Hematopoietic multipotent progenitor cell treated with erythropoietin and hydrocortisone succinate and interleukin-3 and kit ligand, for 6 days (in vitro differentiated cells): ENCODE data around the gene AQP2.

Experiments
- DNase-seq: peaks from one replicate; pipeline ENCODE4 v3.0.0-alpha.2; 2015

The AQP2 gene

DNA sequence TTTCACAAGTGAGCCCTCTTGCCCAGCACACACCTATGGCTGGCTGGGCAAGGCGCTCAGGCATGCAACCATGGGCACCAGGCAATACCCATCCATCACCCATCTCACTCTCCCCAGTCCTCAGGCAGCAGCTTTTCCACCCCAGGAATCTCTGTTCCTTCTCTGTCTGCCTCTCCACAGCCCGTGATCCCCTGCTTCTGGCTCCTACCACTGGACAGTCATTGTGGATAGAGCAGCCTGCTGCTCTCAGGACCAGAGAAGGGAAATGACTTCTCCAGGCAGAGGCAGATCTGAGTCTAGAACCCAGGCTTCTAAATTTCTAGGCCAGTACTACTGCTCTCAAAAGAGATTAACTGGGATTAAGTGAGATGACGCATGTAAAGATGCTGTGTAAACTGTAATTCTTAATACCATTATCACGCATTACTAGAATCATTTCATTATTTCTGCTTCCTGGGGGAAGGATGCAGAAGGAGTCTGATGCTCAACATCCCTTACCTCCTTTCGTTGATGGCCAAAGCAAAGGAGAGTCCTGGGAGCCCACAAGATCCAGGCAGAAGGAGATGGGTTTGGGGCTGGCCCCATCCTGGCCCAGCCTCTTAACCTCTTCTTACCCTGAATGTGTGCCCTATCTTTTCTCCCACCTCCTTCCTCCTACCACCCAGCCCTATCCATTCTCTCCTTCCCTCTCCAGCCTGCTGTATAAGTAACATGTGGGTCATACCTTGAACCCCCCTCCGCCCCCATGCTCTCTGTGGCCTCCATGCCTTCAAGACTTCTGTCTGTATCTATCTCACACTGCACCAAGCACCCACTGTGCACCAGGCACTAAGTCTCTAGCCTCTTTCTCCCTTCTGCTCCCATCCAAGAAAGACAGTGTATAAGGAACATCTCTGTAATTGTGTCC lies 6.4 kb downstream of the AQP2 start:
- no peak for DNase-seq

DNA sequence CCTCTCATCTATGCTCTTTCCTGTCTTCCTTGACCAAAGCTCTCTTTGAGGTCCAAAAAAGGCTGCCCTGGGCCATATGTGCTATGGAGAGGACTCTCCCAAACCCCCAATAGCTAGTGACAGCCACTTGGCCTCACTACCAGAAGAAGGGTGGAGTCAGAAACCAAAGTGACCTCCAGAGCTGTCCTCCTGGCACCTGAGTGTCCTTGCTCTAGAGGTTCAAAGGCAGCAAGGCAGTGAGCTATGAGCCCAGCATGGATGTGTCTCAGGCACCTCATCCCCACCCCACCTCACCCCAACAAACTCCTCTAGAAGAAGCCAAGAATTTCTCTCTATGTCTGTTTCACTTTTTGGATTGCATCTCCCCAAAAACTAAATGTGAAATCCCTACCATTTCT lies 7.0 kb downstream of the AQP2 start:
- no peak for DNase-seq

DNA sequence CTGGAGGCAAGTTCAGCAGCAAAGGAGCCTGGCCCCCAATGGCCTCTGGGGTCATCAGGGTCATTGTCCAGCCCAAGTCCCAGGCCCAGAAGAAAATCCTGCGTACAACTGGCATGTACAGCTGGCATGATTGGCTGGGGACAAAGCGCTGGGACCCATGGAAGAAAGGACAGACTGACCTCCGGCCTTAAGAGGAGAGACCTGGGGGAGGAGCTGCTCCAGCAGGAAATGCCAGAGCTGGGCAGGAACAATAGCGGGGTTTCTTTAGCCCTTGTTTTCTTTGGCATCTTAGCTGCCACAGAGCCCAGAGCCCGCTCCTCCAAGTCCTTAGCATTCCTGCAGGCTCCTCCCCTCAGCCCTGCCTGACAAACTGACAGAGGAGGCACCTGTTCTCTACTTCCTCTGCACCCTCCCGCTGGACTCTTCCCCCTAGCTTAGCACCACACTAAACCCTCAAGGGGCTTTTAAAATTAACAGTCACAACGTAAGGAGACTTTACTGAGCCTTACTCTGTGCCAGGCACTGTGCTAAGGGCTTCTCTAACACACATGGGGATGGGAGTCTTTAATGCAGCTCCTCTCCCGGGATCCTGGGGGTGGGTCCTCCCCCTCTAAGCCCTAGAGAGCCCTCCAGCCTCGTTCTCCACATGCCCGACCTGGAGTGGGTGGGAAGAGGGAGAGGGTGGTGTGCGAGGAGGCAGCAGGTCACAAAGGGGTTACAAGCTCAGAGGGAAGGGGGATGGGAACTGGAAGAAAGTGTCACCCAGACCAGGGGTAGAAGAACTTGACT lies 9.3 kb downstream of the AQP2 start:
- DNase-seq = no peak

DNA sequence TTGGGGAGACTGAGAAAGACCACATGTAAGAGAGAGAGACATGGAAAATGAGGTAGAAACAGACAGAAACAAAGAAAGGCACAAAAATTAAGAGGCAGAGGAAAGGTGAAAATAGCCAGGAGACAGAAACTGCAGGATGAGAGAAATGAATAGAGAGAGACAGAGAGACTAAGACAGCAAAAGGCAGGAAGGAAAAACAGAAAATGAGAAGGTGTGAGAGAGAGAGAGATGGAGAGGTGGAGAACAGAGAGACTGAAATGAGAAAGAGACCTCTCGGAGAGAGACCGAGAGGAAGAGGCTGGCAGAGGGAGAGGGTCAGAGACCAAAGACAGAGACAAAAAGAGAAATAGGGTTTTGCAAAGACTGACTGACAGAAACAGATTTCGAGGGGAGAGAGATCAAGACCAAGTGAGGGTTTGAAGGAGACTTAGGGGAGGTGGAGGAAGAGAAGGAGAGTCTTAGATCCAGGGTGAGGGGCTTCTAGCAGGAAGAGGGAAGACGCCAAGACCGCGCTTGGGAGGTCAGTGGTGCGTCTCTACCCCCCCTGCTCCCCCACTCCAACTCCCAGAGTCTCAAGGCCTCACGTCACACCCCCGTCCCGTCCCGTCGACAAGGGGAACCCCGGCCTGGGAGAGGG lies 10.1 kb downstream of the AQP2 start:
- no peak for DNase-seq

DNA sequence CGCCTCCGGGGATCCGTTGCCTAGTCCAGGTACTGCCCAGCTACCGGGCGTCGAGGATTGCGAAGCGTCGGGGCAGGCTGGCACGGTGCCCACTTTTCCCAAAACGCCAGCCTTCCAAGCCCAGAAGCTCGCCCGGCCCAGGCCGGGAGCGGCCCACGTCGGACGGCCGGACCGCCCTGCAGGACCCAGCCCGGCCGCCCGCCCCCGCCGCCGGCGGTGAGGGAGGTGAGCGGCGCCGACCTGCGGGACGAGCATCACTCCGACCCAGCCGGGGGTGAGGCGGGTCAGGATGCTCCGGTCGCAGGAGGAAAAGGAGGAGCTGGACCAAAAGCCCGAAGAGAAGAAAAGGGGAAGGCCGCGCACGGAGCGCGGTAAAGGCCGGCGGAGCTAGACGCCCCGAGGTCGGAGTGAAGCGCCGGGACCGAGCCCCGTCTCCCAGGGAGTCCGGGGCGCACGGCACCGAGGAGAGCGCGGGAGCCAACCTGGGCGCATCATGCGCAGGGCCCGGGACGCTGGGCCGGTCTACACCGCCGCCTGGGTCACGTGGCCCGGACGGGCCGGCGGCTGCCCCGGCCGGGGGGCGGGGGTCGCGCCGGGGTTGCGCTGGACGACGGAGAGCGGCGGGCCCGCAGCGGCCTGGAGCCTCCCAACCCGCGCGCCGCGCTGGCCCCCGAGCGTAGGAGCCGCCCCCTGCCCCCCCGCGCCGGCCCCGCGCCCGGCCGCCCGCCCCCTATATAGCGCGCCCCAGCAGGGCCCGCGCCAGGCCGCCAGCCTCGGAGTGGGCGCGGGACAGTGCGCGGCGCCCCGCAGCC lies 10.8 kb downstream of the AQP2 start, which contains the start of gene AQP5:
Gene AQP5 (plus strand): TSS at position 762 of the 812 bp plus-strand sequence. CDS start 146 bp downstream, outside the sequence.
- peak; percentile 25 for DNase-seq

DNA sequence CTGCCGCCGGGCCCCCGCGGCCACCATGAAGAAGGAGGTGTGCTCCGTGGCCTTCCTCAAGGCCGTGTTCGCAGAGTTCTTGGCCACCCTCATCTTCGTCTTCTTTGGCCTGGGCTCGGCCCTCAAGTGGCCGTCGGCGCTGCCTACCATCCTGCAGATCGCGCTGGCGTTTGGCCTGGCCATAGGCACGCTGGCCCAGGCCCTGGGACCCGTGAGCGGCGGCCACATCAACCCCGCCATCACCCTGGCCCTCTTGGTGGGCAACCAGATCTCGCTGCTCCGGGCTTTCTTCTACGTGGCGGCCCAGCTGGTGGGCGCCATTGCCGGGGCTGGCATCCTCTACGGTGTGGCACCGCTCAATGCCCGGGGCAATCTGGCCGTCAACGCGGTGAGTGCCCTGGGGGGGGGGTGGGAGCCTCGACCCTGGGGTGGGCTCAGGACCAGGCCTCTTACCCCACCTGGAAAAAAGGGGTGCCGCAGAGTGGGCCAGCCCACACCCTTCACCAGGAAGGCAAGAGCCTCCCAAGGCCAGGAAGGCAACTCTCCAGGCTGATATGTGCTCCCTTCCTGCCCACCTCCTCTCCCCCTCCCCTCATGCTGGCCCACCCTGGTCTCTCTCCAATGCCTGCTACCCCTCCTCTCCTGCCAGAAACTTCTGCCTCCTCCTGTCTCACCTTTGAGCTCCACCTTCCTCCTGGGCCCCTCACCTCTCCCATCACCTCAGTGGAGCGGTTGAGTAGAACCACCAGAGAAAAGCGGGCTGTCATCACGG lies 11.6 kb downstream of the AQP2 start:
- DNase-seq = no peak

DNA sequence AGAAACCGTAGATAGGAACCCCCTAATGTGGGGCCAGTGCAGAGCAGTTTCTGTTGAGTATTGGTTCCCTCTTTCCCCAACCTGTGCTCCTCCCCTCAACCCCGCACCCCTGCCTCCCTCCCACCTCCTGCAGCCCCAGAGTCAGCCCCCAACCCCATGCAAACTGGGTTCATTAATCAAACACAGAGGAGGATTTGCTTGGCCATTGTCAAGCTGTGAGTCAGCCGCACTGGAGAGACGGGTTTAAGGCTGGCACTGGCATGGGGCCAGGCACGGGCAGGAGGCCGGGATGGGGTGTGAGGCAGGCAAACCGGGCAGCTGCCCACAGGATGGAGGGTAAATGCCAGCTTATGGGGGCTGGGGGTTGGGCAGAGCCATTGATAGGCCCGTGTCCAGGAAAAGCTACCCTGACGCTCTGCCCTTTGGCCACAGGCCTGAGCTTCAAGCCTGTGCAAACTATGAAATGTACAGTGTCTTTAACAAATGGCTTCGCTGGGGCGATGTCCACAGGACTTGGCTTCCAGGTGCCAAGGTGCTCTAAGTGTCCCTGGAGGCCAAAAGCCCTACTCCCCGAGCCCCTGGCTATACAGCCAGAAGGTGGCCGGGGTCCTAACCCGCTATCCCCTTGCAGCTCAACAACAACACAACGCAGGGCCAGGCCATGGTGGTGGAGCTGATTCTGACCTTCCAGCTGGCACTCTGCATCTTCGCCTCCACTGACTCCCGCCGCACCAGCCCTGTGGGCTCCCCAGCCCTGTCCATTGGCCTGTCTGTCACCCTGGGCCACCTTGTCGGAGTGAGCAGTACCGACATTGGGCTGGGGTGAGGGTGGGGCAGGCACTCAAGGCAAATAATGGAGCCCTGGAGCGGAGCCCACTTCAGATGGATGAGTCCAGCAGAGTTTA lies 12.6 kb downstream of the AQP2 start:
- DNase-seq = no peak

DNA sequence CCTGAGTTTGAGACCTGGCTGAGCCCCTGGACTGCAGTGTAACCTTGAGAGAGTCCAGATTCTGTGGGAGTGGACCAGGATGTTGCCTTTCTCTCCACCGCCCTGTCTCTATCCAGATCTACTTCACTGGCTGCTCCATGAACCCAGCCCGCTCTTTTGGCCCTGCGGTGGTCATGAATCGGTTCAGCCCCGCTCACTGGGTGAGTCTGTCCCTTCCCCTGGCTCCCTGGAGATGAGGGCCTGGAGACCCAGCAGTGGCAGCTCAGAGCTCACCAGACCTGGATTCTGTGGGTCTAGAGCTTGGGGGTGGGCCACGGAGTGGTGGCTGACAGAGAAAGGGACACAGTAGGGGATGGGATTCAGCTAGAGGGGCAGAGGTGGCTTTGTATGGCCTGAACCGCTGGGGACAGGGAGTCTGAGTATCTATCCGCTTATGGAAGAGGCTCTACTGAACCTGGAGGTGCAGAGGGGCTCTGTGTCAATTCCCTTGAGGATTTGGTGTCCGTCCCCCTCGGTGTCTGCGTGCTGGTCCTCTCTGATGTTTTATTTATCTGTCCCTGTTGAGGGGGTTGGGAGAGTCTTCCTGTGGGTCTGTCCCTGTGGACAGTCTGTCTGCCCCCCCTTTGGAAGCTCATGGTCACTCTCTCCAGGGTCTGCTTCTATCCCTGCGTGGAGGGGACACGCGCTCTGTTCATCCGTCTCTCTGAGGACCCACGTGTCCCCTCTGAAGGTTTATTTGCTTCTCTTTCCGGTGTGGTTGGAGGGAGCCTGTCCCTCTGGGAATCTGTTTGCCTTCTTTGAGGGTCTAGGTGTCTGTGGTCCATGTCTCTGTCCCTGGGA lies 13.7 kb downstream of the AQP2 start:
- no peak for DNase-seq

DNA sequence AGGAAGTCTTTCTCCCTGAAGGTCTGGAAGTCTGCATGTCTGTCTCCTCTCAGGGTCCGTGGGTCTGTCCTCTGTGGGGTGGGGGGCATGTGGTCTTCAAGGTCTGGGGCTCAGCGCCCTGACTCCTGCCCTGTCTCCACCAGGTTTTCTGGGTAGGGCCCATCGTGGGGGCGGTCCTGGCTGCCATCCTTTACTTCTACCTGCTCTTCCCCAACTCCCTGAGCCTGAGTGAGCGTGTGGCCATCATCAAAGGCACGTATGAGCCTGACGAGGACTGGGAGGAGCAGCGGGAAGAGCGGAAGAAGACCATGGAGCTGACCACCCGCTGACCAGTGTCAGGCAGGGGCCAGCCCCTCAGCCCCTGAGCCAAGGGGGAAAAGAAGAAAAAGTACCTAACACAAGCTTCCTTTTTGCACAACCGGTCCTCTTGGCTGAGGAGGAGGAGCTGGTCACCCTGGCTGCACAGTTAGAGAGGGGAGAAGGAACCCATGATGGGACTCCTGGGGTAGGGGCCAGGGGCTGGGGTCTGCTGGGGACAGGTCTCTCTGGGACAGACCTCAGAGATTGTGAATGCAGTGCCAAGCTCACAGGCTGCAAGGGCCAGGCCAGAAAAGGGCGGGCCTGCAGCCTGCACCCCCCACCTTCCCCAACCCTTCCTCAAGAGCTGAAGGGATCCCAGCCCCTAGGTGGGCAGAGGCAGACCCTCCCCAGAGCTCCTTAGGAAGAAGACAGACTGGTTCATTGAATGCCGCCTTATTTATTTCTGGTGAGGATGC lies 14.5 kb downstream of the AQP2 start:
- DNase-seq = no peak

DNA sequence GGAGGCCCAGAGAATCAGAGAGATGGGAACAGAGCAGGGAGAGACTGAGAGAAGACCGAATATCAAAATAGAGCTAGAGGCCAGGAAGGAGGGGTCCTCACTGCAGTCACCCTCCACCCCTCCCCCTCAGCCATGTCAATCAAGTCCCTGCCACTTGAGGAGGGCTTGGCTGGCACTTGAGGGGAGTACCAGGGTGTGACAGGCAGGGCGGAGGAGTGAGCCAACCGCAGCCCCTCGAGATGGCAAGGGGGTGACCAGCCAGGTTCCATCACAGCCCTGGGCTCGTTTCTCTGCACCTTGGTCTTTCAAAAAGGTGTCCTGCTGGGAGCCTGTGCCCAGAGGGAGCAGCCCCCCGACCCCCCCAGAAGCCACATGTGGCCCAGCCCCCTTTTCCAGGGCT lies 15.3 kb downstream of the AQP2 start:
- no peak for DNase-seq

DNA sequence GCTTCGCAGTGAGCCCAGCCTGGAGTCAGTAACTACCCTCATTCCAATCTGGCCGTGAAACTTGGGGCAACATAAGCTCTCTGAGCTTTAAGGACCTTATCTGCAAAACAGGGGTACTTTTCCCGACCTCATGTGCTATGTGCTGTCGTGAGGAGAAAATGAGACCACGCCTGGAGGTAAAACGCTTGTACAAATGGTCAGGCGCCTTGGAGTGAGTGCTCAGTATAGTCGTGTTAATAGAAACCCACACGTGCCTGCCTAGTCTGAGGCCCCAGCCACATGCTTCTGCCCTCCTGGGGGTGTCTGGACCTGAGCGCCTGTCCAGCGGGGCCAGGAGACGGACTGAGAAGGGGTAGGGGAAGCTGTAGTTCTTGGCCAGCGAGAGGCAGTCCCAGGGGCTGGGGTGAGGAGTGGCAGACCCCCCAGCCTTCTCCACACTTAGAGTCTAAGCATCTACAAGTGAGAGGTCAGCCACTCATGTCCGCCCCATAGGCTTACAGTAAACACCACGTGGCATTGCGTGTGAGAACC lies 16.0 kb downstream of the AQP2 start:
- DNase-seq = no peak

DNA sequence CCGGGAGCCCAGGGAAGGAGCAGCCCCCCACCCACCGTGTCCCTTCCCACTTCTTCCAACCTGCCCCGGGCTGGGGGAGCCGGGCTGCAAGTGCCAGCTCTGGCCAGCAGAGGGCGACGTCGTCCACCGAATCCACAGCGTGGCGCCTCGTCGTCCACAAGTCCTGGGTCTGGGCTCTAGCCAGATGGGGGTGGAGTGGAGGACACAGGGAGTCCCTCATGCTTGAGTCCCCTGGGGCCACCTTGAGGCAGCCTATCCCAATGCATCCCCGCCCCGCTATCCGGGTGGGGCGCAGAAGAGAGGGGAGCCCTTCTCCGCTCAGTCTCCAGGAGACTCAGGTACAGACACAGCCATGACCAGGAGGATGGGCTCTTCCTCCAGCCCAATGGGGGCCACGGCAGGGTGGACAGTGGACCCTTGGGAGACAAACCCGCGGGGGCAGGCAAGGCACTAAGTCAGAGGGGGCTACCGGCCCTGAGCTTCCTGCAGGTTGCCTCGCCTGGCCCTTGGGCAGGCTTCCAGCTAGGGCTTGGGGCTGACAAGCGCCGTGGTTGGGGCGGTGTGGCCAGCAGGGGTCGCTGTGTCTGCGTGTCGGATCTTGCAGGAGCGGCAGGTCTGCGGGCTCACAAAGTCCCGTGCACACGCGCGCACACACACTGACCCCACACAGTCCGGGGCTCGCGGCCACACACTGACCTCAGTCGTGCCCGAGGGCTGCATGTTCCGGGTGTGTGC lies 16.7 kb downstream of the AQP2 start:
- DNase-seq = peak; percentile 91

DNA sequence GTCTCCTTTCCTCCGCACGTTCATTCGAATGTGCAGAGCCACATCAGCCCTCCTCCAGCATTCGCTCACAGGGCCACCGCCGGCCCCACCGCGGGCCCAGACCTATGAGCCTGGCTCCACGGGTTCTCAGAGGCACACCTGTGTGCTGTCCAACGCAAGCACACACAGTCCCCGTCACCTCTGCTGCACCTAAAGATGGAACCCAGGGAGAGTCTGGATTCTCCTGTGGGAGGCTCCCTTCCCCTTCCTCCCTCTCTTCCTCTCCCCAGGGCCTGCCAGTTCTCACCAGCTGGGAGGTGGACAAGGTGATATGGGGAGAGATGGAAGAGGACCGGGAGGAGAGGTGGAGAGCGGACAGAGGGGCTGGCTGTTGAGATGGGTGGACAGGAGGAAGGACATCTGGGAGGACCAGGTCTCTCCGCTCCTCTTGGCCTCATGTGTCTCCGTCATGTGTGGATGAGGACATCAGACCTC lies 17.3 kb downstream of the AQP2 start:
- no peak for DNase-seq

DNA sequence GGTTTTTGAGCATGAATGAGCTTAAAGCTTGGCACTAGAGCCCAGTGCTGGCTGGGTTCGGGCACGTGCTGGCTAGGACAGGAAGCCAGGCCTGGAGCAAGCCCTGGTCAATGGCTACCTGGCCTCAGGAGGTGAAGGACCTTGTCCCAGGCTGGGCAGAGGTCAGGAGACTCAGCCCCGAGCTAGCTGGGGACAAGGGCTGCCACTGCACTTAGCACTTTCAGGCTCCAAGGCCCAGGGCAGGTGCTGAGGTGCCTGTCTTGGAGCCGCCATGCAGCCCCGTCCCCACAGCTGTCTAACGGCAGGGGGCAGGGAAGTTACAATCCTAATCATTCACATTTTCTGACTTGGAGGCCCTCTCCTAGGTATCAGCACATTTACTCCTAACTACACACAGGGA lies 17.9 kb downstream of the AQP2 start:
- no peak for DNase-seq

DNA sequence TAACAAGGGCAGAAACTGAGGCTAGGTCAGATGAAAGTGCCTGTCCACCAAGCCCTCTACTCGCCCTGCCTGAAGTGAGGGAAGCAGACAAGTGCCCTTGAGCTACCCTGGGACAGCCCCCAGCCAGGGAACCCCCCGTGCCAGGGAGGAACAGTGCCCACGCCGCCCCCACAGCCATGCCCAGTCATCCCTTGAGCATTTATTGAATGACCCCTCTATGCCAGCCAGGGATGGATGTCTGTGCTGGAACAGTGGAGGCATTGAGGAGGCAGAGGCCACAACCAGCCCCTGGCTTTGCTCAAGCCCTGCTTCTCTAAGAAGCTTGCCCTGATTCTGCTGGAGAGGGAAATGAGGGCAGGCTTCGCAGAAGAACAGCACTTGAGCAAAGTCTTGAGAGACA lies 18.5 kb downstream of the AQP2 start:
- no peak for DNase-seq

DNA sequence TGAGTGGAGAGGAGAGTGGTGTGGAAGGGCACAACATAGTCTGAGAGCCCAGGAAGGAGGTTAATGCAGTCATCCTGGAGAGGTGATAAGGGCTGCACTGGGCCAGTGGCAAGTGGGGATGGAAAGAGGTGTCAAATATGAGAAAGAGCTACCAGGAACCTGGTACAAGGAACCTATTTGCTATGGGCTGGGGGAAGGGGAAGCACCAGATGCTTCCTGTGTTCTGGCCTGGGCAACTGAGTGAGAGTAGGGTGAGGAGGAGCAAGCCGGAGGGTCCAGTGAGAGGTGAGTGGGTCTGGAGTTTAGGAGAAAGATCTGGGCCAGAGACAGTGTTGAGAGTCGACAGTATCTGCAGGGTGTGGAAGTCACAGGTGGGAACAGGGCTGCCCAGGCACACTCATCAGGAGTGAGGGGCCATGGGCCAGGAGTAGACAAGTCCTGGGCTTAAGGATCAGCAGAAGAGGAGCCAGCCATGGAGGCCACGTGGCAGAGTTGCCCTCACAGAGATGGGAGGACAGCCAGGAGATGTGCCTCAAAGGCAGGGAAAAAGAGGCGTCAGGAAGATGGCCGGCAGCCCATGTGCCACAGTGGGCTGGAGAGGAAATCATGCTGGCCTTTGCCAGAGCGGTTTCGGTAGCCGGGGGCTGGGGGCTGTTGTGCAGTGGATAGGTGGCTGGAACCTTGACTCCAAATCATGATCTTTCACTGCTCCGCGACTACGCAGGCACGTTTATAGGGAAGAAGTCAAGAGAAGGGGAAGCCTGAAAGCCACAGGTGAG lies 19.3 kb downstream of the AQP2 start:
- DNase-seq = no peak

DNA sequence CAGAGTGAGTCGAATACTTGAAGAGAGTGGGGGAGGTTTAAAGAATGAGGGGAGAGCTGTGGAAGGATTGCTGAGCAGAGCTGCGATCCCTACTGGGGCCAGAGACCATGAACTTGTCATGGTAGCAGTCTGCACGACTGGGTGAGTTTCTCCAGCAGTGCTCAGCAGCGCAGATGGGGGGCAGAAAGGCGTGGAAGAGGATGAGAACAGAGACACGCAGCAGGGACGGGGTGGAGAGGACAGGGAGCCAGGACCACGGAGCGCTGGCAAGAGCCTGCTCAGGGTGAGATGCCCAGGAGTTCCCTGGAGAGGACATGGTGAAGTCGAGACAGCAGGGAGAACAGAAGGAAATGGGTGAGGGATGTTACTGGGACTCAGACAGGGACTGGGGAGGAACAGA lies 20.1 kb downstream of the AQP2 start:
- no peak for DNase-seq
